ENCODE data around the gene DDX39A. TPM values are rescaled to one million over a fixed set of nuclear protein-coding genes. Genes with fewer than 3 reads are reported as not detected.
A peak's percentile ranks its signal among the peaks of the same experiment; 100 is the strongest.
"Not testable (repeated sequence)": the region's sequence is repeated elsewhere in the genome, so short reads cannot be mapped to it uniquely, and the experiment has no call there.

DDX39A gene
- 52.5 and 64.1 TPM in 2 replicates for total RNA-seq

- DNase-seq (ENCODE audit: low read depth in 2 of 2) = peak; percentile 100
Measured at GRCh38 chr19:14419106-14419813, at the start of gene DDX39A. TSS of gene DDX39A (minus strand) at chr19:14419341. CDS start at chr19:14413220, 6,121 bp downstream.

DNA sequence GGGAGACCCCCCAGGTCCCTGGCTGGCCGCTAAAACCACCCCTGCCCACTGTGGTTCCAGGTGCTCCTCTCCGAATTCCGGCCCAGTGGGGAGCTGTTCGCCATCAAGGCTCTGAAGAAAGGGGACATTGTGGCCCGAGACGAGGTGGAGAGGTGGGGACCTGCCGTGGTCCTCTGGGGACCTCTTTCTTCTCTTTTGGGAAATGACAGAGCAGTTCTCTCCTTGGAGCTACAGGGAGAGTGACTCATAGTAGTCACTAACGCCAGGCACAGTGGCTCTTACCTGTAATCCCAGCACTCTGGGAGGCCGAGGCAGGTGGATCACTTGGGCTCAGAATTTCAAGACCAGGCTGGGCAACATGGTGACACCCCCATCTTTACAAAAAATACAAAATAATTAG is 48.7 kb upstream of the DDX39A start:
- no peak for DNase-seq (ENCODE audit: low read depth in 2 of 2)

GRCh38 chr19:14467391-14467790 is 48.2 kb upstream of the DDX39A start:
- DNase-seq (ENCODE audit: low read depth in 2 of 2) = no peak

GRCh38 chr19:14463747-14464146 is 44.6 kb upstream of the DDX39A start:
- no peak for DNase-seq (ENCODE audit: low read depth in 2 of 2)

- not testable (repeated sequence) for DNase-seq (ENCODE audit: low read depth in 2 of 2)
Measured at GRCh38 chr19:14462401-14462800, 43.3 kb upstream of the DDX39A start.

GRCh38 chr19:14460935-14461334 is 41.8 kb upstream of the DDX39A start:
- no peak for DNase-seq (ENCODE audit: low read depth in 2 of 2)

DNA sequence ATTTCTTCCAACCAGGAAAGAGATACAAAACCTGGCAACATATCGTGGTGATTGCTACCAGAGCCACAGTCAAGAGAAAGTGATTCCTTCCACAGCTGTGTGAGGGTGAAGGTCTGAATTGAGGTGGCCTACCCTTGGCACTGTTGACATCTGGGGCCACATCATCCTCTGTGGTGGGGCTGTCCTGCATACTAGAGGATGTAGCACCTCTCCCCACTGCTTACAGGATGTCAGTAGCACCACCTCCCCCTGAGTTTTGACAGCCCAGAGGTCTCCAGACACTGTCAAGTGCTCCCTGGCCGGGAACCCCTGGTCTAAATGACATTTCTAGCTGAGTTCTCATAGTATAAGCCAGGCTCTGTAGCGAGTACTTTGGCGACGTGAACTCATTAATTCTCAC is 40.6 kb upstream of the DDX39A start:
- DNase-seq (ENCODE audit: low read depth in 2 of 2) = no peak

GRCh38 chr19:14452303-14452702 is 33.2 kb upstream of the DDX39A start:
- not testable (repeated sequence) for DNase-seq (ENCODE audit: low read depth in 2 of 2)

DNA sequence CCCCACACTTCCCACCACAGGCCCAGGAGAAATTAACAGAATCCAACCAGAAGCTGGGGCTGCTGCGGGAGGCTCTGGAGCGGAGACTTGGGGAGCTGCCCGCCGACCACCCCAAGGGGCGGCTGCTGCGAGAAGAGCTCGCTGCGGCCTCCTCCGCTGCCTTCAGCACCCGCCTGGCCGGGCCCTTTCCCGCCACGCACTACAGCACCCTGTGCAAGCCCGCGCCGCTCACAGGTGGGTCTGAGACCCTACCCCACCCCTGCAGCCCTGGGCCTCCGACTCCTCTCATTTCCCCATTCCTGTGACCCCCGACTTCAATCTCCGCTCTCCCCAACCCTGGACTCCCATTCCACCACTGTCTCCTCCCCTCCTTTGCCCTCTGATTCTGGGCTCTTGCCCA is 31.7 kb upstream of the DDX39A start:
- no peak for DNase-seq (ENCODE audit: low read depth in 2 of 2)

DNA sequence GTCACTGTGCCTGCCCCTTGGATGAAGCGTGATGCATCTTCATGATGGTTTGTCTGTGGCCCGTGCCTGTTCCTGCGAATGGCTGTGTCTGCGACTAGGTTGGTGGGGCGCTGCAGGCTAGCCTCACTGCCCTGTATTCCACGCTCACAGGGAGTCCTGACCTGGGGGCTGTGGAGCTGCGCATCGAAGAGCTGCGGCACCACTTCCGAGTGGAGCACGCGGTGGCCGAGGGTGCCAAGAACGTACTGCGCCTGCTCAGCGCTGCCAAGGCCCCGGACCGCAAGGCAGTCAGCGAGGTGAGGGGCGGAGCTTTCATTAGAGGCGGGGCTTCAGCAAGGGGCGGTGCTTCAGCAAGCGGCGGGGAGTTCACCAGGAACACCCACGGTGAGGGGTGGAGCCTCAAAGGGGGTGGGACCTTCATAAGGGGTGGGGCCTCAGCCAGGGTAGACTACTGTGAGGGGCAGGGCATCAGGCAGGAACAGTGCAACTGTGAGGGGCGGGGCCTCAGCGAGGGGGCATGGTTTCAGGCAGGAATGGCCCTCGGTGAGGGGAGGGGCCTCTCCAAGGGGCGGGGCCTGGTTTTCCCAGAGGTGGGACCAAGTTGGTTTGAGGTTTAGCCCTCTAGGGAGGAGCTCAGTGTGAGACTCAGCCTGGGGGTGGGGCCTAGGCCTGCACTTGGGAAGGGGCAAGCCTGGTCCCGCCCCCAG is 31.2 kb upstream of the DDX39A start:
- peak; percentile 68 to 72 for DNase-seq (ENCODE audit: low read depth in 2 of 2)

DNA sequence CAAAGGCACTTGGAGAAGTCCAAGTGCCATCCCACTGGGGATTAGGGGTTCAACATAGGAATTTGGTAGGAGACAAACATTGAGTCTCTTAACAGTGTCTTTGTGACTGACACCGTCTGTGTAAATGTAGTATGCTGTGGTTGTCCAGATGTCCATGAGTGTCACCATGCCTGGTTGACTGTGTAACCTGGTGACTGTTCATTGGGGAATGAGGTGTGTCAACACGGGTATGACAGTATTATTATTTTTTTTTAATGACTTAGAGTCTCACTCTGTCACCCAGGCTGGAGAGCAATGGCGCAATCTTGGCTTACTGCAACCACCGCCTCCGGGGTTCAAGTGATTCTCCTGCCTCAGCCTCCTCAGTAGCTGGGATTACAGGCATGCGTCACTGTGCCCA is 30.2 kb upstream of the DDX39A start:
- DNase-seq (ENCODE audit: low read depth in 2 of 2) = no peak

DNA sequence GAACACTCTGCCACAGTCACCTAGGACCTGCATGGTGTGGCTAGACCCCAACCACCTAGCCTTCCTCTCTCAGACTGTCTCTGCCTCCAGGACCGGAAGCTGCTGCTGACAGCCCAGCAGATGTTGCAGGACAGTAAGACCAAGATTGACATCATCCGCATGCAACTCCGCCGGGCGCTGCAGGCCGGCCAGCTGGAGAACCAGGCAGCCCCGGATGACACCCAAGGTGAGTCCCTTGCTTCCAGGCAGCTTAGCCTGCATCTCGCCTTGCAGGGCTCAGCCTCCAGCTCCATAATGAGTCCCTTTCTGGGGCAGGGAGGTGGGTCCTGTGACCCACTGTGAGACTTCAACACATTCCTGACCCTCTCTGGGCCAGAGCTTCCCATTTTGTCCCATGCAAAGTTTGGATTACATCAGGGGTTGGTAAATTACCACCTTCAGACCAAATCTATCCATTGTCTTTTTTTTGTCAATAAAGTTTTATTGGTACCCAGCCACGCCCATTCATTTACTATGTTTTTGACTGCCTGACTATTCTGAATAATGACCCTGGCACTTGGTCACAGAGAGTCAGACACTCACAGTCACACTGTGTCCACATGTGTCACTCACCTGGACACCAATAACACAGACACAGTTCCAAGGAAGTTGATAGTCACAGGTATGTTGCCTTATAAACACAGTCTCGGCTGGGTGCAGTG is 27.3 kb upstream of the DDX39A start:
- no peak for DNase-seq (ENCODE audit: low read depth in 2 of 2)

DNA sequence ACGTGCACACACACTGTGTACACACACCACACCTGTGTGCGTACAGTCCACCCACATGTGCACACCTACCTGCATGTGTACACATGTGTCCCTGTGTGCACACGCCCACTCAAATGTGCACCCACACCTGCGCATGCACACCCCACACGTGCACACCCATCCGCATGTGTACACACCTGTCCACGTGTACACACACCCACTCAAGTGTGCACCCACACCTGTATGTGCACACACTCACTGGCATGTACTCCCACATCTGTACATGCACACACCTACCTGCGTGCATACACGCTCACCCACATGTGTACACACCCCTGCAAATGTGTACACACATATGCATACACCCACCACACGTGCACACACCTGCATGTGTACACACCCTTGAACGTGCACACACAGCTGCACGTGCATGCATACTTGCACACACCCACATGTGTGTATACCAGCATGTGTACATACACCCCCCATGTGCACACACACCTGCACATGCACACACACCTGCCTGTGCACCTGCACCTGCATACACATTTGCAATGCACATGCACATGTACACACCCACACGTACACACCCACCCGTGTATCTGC is 24.6 kb upstream of the DDX39A start:
- DNase-seq (ENCODE audit: low read depth in 2 of 2) = no peak

- no peak for DNase-seq (ENCODE audit: low read depth in 2 of 2)
Measured at GRCh38 chr19:14442891-14443631, 23.9 kb upstream of the DDX39A start.

DNA sequence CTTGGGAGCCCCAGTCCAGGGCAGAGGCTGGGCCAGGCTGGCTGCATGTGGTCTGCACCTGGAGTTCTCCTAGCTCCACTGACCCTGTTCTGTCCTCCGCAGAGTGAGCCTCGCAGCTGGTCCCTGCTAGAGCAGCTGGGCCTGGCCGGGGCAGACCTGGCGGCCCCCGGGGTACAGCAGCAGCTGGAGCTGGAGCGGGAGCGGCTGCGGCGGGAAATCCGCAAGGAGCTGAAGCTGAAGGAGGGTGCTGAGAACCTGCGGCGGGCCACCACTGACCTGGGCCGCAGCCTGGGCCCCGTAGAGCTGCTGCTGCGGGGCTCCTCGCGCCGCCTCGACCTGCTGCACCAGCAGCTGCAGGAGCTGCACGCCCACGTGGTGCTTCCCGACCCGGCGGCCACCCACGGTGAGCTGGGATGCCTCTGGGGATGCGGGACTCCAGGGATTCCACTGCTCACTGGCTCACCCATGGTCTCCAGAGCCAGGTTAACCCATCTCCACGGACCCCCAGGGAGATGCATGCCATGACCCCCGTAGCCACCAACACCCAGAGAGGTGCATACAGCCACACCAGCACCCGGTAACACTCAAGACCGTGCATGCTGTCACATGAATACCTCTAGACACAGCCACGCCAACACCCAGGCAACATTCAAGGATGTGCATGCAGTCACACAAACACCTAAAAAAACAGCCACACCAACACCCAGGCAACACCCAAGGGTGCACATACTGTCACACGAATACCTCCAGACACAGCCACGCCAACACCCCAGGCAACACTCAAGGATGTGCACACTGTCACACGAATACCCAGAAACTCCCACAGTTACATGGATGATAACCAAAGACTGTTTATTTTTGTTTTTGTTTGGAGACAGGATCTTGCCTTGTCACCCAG is 22.1 kb upstream of the DDX39A start:
- DNase-seq (ENCODE audit: low read depth in 2 of 2) = no peak

DNA sequence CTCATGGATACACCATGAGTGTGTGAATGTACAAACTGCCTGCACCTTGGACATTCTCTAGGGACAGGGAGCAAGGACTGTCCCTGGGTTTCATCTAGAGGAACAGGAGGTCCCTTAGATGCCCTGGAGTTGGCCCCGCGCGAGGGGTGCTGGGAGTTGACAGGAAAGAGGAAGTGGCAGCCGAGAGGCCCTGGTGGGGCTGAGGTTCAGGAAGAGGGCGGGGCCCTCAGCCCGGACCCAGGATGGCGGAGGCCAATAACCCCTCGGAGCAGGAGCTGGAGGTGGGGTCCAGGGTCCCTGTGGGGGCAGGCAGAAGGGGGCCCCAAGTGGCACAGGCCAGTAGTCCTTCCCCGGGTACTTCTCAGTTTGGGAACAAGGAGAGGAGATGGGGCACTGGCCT is 20.9 kb upstream of the DDX39A start:
- peak; percentile 34 to 44 for DNase-seq (ENCODE audit: low read depth in 2 of 2)

- DNase-seq (ENCODE audit: low read depth in 2 of 2) = no peak
Measured at GRCh38 chr19:14439014-14439413, 19.9 kb upstream of the DDX39A start.

GRCh38 chr19:14437578-14438140 is 18.5 kb upstream of the DDX39A start:
- DNase-seq (ENCODE audit: low read depth in 2 of 2) = no peak

- no peak for DNase-seq (ENCODE audit: low read depth in 2 of 2)
Measured at GRCh38 chr19:14435320-14436050, 16.3 kb upstream of the DDX39A start.

All from lung microvascular endothelial cell (primary cell).